MCF 10A (cell line): Measurements from ENCODE around the gene SHROOM3. TPM values are rescaled to one million over a fixed set of nuclear protein-coding genes. Genes with fewer than 3 reads are reported as not detected.

Source experiments
- BruUV-seq: library from RNA; stranded (reverse); fragments of 400-500 nt; replicated peaks from 2 replicates; lab custom pipeline; 2021; lab: Mats Ljungman, UMichigan
- CTCF ChIA-PET: fragments of 300-600 bp; sonication (Branson Sonifier 250); formaldehyde crosslinking; extraction: SDS; loops from one replicate; lab custom pipeline; 2021; ENCODE audit warnings: antibody characterized with exemption, inconsistent platforms; lab: Yijun Ruan, JAX
- POLR2A ChIA-PET: fragments of 300-600, 350-650 bp; sonication (Branson Sonifier 250); formaldehyde crosslinking; extraction: SDS; loops from one replicate; lab custom pipeline; 2020; ENCODE audit warnings: antibody characterized with exemption, inconsistent platforms; lab: Yijun Ruan, JAX
- DNase-seq: peaks from one replicate; pipeline ENCODE4 v3.0.0-alpha.2; 2018; ENCODE audit not compliant: unreplicated experiment
- H3K27ac Mint-ChIP-seq: one replicate; pipeline ENCODE4 v1.8.0; 2022; ENCODE audit warnings: mild to moderate bottlenecking, low read depth, mixed read lengths; ENCODE audit not compliant: unreplicated experiment
- H3K27me3 Mint-ChIP-seq: one replicate; pipeline ENCODE4 v1.8.0; 2022; ENCODE audit warnings: mixed read lengths; ENCODE audit not compliant: insufficient read depth, unreplicated experiment
- H3K36me3 Mint-ChIP-seq: one replicate; pipeline ENCODE4 v1.8.0; 2022; ENCODE audit warnings: mild to moderate bottlenecking, moderate library complexity, mixed read lengths; ENCODE audit not compliant: insufficient read depth, unreplicated experiment
- H3K4me1 Mint-ChIP-seq: one replicate; pipeline ENCODE4 v1.8.0; 2022; ENCODE audit warnings: mixed read lengths; ENCODE audit not compliant: insufficient read depth, unreplicated experiment
- H3K4me3 Mint-ChIP-seq: one replicate; pipeline ENCODE4 v1.8.0; 2022; ENCODE audit warnings: mild to moderate bottlenecking, moderate library complexity, mixed read lengths; ENCODE audit not compliant: unreplicated experiment
- H3K9me3 Mint-ChIP-seq: one replicate; pipeline ENCODE4 v1.8.0; 2022; ENCODE audit warnings: mixed read lengths; ENCODE audit not compliant: unreplicated experiment
- CTCF ChIP-seq: fragments of 200-600 bp; IDR thresholded peaks from one replicate; pipeline ENCODE4 v1.8.0; 2022; ENCODE audit warnings: antibody characterized with exemption, mild to moderate bottlenecking; ENCODE audit not compliant: unreplicated experiment
- intact Hi-C: fragments of 100-400 bp; cut with micrococcal nuclease; formaldehyde crosslinking; loops from 2 replicates; pipeline ENCODE4 v1.14.1; 2022
- total RNA-seq: library from RNA; stranded (reverse); gene quantifications from 2 replicates; pipeline ENCODE4 v1.2.3, GENCODE V29; 2022

SHROOM3 gene
- total RNA-seq, 1 experiment from 2014 or later = 20.7 TPM

GRCh38 chr4:76691807-76692582 is 257.0 kb downstream of the SHROOM3 start:
- intact Hi-C loops = no loop called here
- DNase-seq = no peak
- Mint-ChIP-seq H3K9me3 (no peaks in the 10 kb centered on the region), H3K4me3 (peak overlapping the region; percentile 86), H3K36me3 (peaks cover 6% of the 10 kb centered on the region), H3K4me1 (peaks cover 34% of the 10 kb centered on the region), H3K27ac (peak overlapping the region; percentile 82), H3K27me3 (no peaks in the 10 kb centered on the region)
- POLR2A ChIA-PET = interaction anchor here (0.7 to 3.5 kb wide), 5 partner anchors 12 to 286 kb away, joined by 3 to 45 read pairs (median 5); no protein-coding TSS in a partner anchor
- CTCF ChIA-PET = no interaction called here
- TF ChIP-seq CTCF = no peak
- no TSS peak for BruUV-seq

GRCh38 chr4:76692761-76693160 is 257.7 kb downstream of the SHROOM3 start:
- H3K27ac Mint-ChIP-seq = peak overlapping the region; percentile 82
- ChIA-PET POLR2A (interaction anchor here (1.0 to 3.5 kb wide), 3 partner anchors 11 to 106 kb away, joined by 4 to 45 read pairs (median 5); no protein-coding TSS in a partner anchor), CTCF (no interaction called here)
- H3K4me1 Mint-ChIP-seq = peaks cover 33% of the 10 kb centered on the region
- intact Hi-C loops = no loop called here
- H3K9me3 Mint-ChIP-seq = no peaks in the 10 kb centered on the region
- BruUV-seq = no TSS peak
- peaks cover 6% of the 10 kb centered on the region for H3K36me3 Mint-ChIP-seq
- DNase-seq = no peak
- no peaks in the 10 kb centered on the region for H3K27me3 Mint-ChIP-seq
- H3K4me3 Mint-ChIP-seq = no peak overlapping the region
- TF ChIP-seq CTCF = no peak

GRCh38 chr4:76694056-76694455 is 259.0 kb downstream of the SHROOM3 start:
- CTCF ChIA-PET = interaction anchor here (1.0 kb wide), 1 partner anchor 9 kb away, joined by 3 read pairs; no protein-coding TSS in a partner anchor
- H3K4me1 Mint-ChIP-seq = peaks cover 27% of the 10 kb centered on the region
- intact Hi-C loops = no loop called here

More at GRCh38 chr4:76694056-76694455, 259.0 kb downstream of the SHROOM3 start:
- DNase-seq = no peak
- no peak for TF ChIP-seq CTCF
- POLR2A ChIA-PET = interaction anchor here (0.8 to 3.5 kb wide), 3 partner anchors 10 to 108 kb away, joined by 3 to 45 read pairs (median 3); no protein-coding TSS in a partner anchor
- Mint-ChIP-seq H3K9me3 (no peaks in the 10 kb centered on the region), H3K4me3 (no peak overlapping the region), H3K27me3 (no peaks in the 10 kb centered on the region), H3K36me3 (peaks cover 12% of the 10 kb centered on the region), H3K27ac (no peak overlapping the region)
- BruUV-seq = no TSS peak
